Endothelial cell of umbilical vein (primary cell): Measurements from ENCODE around the gene SEMA5A. TPM values are rescaled to one million over a fixed set of nuclear protein-coding genes. Genes with fewer than 3 reads are reported as not detected.

Experiments
- BruUV-seq: library from RNA; stranded (reverse); fragments of 400-500 nt; replicated peaks from 2 replicates; lab custom pipeline; 2021; lab: Mats Ljungman, UMichigan
- CTCF ChIA-PET: fragments of 300-600, 350-600 bp; sonication (Branson Sonifier 250); formaldehyde crosslinking; loops from one replicate; lab custom pipeline; 2021; ENCODE audit warnings: antibody characterized with exemption, inconsistent platforms; lab: Charles Lee
- POLR2A ChIA-PET: fragments of 300-600, 350-600 bp; sonication (Branson Sonifier 250); formaldehyde crosslinking; loops from one replicate; lab custom pipeline; 2021; ENCODE audit warnings: antibody characterized with exemption, inconsistent platforms; lab: Charles Lee
- DNase-seq: peaks from one replicate; pipeline ENCODE4 v3.0.0-alpha.2; 2011; ENCODE audit warnings: low read depth, low spot score
- FAIRE-seq: peaks from 2 replicates; lab custom pipeline; 2011; peaks lifted over from hg19 to GRCh38; lab: Jason Lieb, UNC
- H2AFZ ChIP-seq: 2 replicates; pipeline ENCODE4 v1.6.0; 2012; ENCODE audit warnings: low read depth, low read length, control low read depth, inconsistent platforms
- H3K27ac ChIP-seq: 2 replicates; pipeline ENCODE4 v1.5.1; 2011; ENCODE audit warnings: low read depth, mild to moderate bottlenecking, control low read depth, low read length, moderate library complexity; ENCODE audit not compliant: insufficient read depth
- H3K27me3 ChIP-seq, 2 experiments: 2 replicates each; pipeline versions ENCODE4 v1.6.0 to v1.6.1; 2011; ENCODE audit warnings: low read length in 2 of 2, mixed read lengths in 1 of 2; ENCODE audit not compliant: control insufficient read depth in 2 of 2, insufficient read depth in 2 of 2
- H3K36me3 ChIP-seq, 2 experiments: 2 replicates in 1 of 2; 3 replicates in 1 of 2; pipeline ENCODE4 v1.5.1; 2011; ENCODE audit warnings: low read length in 2 of 2, mild to moderate bottlenecking in 1 of 2, moderate library complexity in 1 of 2; ENCODE audit not compliant: control insufficient read depth in 2 of 2, insufficient read depth in 2 of 2; ENCODE audit errors: extremely low read depth in 1 of 2
- H3K4me1 ChIP-seq: 3 replicates; pipeline ENCODE4 v1.5.1; 2011; ENCODE audit warnings: mild to moderate bottlenecking, low read length; ENCODE audit not compliant: control insufficient read depth, insufficient read depth; ENCODE audit errors: extremely low read depth
- H3K4me2 ChIP-seq: 2 replicates; pipeline ENCODE4 v1.6.1; 2011; ENCODE audit warnings: low read length, control low read depth, mixed read lengths; ENCODE audit not compliant: insufficient read depth
- H3K4me3 ChIP-seq, 3 experiments: fragments of 200-600 bp in 1 of 3; sonication (generic), shearing (Covaris generic) in 1 of 3; replicated peaks in 1 of 3; 2 replicates each; pipeline ENCODE4 v1.5.1; 2011 to 2016; ENCODE audit warnings: control low read depth in 3 of 3, low read length in 3 of 3, mild to moderate bottlenecking in 2 of 3, inconsistent platforms in 1 of 3, low read depth in 1 of 3, moderate library complexity in 1 of 3; ENCODE audit not compliant: insufficient read depth in 1 of 3
- H3K79me2 ChIP-seq: 2 replicates; pipeline ENCODE4 v1.6.0; 2012; ENCODE audit warnings: low read length, inconsistent platforms; ENCODE audit not compliant: control insufficient read depth, insufficient read depth
- H3K9ac ChIP-seq: replicated peaks from 2 replicates; pipeline ENCODE3; 2011; ENCODE audit warnings: low read length, control low read depth; ENCODE audit not compliant: insufficient read depth; ENCODE audit errors: extremely low read depth
- H3K9me1 ChIP-seq: replicated peaks from 3 replicates; pipeline ENCODE4 v1.6.0; 2011; ENCODE audit warnings: mild to moderate bottlenecking, low read length; ENCODE audit not compliant: control insufficient read depth, insufficient read depth; ENCODE audit errors: extremely low read depth
- H3K9me3 ChIP-seq: replicated peaks from 2 replicates; pipeline ENCODE4 v1.5.1; 2012; ENCODE audit warnings: low read length, inconsistent platforms; ENCODE audit not compliant: control insufficient read depth, insufficient read depth
- H4K20me1 ChIP-seq: replicated peaks from 2 replicates; pipeline ENCODE3; 2011; ENCODE audit warnings: mild to moderate bottlenecking, low read length; ENCODE audit not compliant: control insufficient read depth, insufficient read depth; ENCODE audit errors: extremely low read depth
- CTCF ChIP-seq, 2 donors: IDR thresholded peaks; 1 replicate in 1 of 2; 2 replicates in 1 of 2; pipeline ENCODE4 v1.5.1; 2011; ENCODE audit warnings: low read length in 2 of 2, mild to moderate bottlenecking in 2 of 2, moderate library complexity in 2 of 2, control low read depth in 1 of 2, inconsistent platforms in 1 of 2, low read depth in 1 of 2; ENCODE audit not compliant: insufficient read depth in 1 of 2; ENCODE audit errors: extremely low read depth in 1 of 2
- EZH2 ChIP-seq: IDR thresholded peaks from 2 replicates; pipeline ENCODE4 v1.6.1; 2012; ENCODE audit warnings: borderline replicate concordance, low read depth, mild to moderate bottlenecking, moderate library complexity, low read length, inconsistent platforms; ENCODE audit not compliant: severe bottlenecking
- FOS ChIP-seq: IDR thresholded peaks from 2 replicates; pipeline ENCODE4 v1.6.1; 2011; ENCODE audit warnings: mild to moderate bottlenecking, low read length, moderate library complexity, borderline replicate concordance; ENCODE audit not compliant: insufficient read depth
- MYC ChIP-seq: IDR thresholded peaks from one replicate; pipeline ENCODE4 v1.6.1; 2011; ENCODE audit warnings: mild to moderate bottlenecking, low read depth, low read length
- dilution Hi-C: fragments of 300-500 bp; cut with MboI; formaldehyde crosslinking; loops from one replicate; pipeline ENCODE4 v1.15.0; 2019; ENCODE audit warnings: low sequenced_read_pairs; ENCODE audit not compliant: extremely low pct_ligation_motif_present
- intact Hi-C: fragments of 100-400 bp; cut with micrococcal nuclease; formaldehyde crosslinking; loops from one replicate; pipeline ENCODE4 v1.10.0; 2022
- polyA plus RNA-seq, 4 experiments: library from polyadenylated mRNA; depleted of rRNA in 3 of 4; stranded (reverse) in 3 of 4; unstranded in 1 of 4; fragments of >200 nt; gene quantifications; 2 replicates each; pipeline versions ENCODE4 v1.2.1 to v1.2.3, GENCODE V29; 2011 to 2012; ENCODE audit warnings: missing spikeins in 1 of 4
- total RNA-seq: library from RNA; stranded (reverse); gene quantifications from 2 replicates; pipeline ENCODE4 v1.2.3, GENCODE V29; 2021

Gene SEMA5A
- total and polyA plus RNA-seq, 2 donors (not counting 3 experiments of a cell fraction or from before 2014, with no cell fraction given), result 0.04 to 0.06 TPM

- Histone ChIP-seq H3K4me3 (no peak overlapping the region), H3K27ac (no peak overlapping the region), H3K36me3 (no peaks in the 10 kb centered on the region), H3K9ac (no peak overlapping the region), H2AFZ (no peak overlapping the region), H3K9me3 (no peaks in the 10 kb centered on the region), H3K79me2 (no peaks in the 10 kb centered on the region), H3K27me3 (no peaks in the 10 kb centered on the region), H3K9me1 (no peaks in the 10 kb centered on the region), H4K20me1 (no peaks in the 10 kb centered on the region), H3K4me1 (no peaks in the 10 kb centered on the region), H3K4me2 (no peak overlapping the region)
- CTCF ChIA-PET, result no interaction called here
- POLR2A ChIA-PET, result no interaction called here
- intact Hi-C loops (no loop called here), dilution Hi-C loops (no loop called here)
- DNase-seq (no peak), FAIRE-seq (no peak)
- BruUV-seq, result no TSS peak
- TF ChIP-seq FOS (no peak), EZH2 (no peak)
These were observed 262.9 kb downstream of the SEMA5A start for GRCh38 chr5:9283021-9283420.

GRCh38 chr5:9282211-9282610, 263.7 kb downstream of the SEMA5A start:
- CTCF ChIA-PET, result no interaction called here
- TF ChIP-seq CTCF (IDR thresholded peaks at IDR 0.05; ENCODE audit: extremely low read depth in 1 of 2, insufficient read depth in 1 of 2, low read depth in 1 of 2, low read length in 2 of 2) (no peak), MYC (no peak)
- no peak overlapping the region for H3K9ac ChIP-seq
- DNase-seq, result no peak
- FAIRE-seq, result no peak
- no peaks in the 10 kb centered on the region for H3K4me1 ChIP-seq
- POLR2A ChIA-PET, result no interaction called here
- H3K4me3 ChIP-seq, result no peak overlapping the region
- H3K27me3 ChIP-seq, result no peaks in the 10 kb centered on the region
- H3K4me2 ChIP-seq, result no peak overlapping the region
- no peaks in the 10 kb centered on the region for H3K9me1 ChIP-seq
- H4K20me1 ChIP-seq, result no peaks in the 10 kb centered on the region
- intact Hi-C loops, result no loop called here
- no peaks in the 10 kb centered on the region for H3K9me3 ChIP-seq
- H2AFZ ChIP-seq, result no peak overlapping the region
- no peaks in the 10 kb centered on the region for H3K79me2 ChIP-seq
- BruUV-seq, result no TSS peak
- H3K36me3 ChIP-seq, result no peaks in the 10 kb centered on the region
- no peak overlapping the region for H3K27ac ChIP-seq
- dilution Hi-C loops, result no loop called here
